GM21360 (cell line): Measurements from ENCODE around the gene ZNF148.

Source experiments
- ATAC-seq: cut with Tn5 transposase; IDR thresholded peaks from one replicate; pipeline ENCODE4 v1.9.1; 2021; ENCODE audit warnings: mild to moderate bottlenecking, moderate library complexity; ENCODE audit not compliant: unreplicated experiment

The ZNF148 gene

DNA sequence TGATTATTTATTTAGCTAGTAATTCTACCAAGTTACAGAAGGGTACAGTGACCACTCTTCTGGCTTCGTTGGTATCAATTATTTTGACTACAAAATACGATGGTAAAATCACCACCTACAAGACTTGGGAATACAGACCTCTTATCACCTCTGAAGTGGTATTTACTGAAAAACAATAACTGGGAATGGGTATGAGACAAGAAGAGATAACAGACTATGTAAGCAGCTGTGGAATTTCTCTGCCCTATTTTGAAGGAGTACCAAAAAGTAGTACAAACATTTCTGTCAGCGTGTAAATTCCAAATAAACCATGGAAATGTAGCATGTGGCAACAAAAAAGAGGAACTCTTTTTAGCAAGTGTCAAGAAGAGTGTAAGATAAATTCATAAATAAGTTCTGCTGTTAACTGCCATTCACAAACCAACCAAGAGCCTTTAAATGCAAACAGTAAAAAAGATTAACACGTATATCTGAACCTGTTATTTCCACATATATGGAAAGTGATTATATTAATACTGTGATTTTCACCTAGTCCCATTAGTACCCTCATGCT lies 85.6 kb downstream of the ZNF148 start:
- no peak for ATAC-seq

DNA sequence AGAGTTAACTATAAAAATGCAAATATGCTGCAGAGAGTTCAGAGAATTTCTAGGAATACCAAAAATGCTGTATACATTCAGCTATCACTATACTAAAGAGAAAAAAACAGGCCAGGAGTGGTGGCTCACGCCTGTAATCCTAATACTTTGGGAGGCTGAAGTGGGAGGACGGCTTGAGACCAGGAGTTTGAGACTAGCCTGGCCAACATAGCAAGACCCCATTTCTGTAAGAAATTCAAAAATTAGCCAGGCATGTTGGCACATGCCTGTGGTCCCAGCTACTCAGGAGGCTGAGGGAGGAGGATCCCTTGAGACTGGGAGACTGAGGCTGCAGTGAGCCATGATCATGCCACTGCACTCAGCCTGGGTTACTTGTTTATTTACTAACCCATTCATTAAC lies 87.9 kb downstream of the ZNF148 start:
- ATAC-seq, result no peak

DNA sequence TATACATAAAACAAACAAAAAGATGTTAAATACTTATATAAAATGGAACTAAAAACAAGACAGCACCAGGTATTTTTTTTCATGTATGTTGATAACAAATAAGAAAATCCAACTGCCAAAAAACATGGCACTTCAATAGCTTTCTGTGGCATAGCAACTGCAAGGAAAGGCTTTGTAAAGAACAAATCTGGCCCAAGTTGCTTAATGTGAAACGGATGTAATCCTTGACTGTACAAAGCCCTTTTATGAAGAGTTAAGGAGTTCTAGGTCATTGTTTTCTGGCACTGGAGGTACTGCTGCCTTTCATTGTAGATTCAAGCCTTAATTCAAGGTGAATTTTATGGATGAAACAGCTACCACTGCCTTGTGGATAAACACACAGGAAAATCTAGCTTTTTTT lies 93.7 kb downstream of the ZNF148 start:
- no peak for ATAC-seq

DNA sequence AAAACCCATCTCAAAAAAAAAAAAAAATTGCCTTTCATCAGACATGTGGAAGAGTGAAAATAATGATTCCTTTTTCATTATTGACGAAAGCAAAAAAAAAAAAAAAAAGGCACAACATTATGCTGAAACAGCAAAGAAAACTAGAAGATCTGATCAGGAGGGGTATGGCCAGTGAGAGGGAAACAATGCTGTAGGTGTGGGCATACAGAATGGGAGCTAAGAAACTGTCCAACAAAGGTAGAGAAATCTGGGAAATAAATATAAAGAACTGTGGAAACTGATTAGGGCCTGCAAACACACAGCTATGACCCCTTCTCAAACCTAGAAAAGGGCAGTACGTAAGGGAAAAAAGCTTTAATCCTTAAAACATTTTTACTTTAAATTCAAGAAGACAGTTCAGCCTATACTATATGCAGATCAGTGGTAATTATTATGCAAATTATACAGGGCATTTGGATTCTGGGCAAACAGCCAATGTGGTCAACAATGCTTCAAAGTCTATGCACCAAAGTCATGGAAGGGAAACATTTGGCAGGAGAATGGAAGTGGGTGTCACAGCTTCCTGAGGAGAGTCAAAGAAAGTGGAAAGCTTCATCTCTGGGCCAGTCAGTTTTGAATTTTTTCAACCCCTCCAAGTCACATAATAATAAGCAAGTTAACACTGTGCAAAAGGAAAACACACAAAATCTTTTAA lies 94.3 kb downstream of the ZNF148 start:
- ATAC-seq, result no peak

DNA sequence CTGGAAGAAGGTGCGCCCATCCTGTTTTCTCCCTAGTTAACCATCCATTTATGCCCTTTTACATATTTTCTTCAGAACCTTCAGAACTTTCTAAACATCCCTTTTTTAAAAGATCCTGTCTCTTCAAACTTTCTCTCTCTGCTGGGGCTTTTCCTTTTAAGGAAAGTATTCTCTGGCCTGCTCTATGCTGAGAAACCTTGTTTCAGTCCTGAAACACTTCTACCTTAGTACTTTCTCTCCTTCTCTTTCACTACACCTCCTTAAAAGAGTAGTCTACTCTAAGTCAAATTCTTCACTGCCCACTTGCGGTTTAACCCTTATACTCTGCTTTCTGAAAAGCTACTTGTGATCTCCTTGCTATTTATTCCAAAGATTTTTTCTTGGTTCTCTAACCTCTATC lies 97.0 kb downstream of the ZNF148 start:
- no peak for ATAC-seq

DNA sequence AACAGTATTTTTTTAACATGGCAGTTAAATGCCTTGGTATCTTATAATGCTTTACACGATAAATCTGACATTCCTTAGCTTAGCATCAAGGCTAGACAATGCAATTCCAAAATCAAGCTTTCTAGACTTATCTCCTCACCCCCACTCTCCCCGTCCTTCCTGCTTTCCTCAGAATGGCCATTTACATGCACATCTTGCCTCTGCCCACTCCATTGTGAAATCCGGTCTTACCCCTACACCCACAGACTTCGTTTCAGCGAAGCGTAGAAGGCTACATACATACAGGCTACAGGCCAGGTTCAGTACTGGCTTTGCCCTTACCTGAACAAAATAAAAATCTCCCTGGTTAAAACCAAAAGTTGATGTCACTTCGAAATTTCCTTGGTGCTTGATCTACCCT lies 104.0 kb downstream of the ZNF148 start:
- no peak for ATAC-seq

DNA sequence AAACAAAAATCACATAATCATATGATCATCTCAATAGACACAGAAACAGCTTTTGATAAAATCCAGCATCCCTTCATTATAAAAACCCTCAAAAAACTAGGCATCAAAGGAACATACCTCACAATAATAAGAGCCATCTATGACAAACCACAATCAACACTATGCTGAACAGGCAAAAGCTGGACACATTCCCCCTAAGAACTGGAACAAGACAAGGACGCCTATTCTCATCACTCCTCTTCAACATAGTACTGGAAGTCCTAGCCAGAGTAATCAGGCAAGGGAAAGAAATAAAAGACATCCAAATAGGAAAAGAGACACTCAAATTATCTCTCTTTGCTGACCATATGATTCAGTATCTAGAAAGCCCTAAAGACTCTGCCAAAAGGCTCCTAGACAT lies 107.7 kb downstream of the ZNF148 start:
- no peak for ATAC-seq

DNA sequence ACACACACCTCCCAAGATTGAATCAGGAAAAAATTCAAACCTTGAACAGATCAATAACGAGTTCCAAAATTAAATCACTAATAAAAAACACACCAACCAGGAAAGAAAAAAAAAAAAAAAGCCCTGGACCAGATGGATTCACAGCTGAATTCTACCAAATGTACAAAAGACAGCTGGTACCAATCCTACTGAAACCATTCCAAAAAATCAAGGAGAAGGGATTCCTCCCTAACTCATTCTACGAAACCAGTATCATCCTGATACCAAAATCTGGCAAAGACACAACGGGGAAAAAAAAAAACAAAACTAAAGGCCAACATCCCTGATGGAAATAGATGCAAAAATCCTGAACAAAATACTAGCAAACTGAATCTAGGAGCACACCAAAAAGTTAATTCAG lies 108.2 kb downstream of the ZNF148 start:
- no peak for ATAC-seq

DNA sequence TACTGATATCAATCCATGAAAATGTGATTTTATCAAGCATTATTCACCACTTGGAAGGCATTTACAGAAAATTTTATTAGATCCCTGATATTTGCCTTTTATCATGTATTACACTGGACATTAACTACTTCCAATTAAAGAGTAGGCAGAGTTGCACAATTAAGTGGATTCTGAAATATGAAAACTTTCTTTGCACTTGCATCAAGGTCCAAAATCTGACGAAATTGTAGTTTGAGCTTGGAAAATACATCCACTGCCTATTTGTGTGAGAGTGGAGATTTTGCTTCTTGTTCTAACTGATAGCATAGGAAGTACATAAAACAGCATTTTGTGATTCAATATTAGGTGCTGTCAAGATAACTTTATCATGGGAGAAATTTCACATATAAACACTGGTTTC lies 113.0 kb downstream of the ZNF148 start:
- ATAC-seq, result no peak

DNA sequence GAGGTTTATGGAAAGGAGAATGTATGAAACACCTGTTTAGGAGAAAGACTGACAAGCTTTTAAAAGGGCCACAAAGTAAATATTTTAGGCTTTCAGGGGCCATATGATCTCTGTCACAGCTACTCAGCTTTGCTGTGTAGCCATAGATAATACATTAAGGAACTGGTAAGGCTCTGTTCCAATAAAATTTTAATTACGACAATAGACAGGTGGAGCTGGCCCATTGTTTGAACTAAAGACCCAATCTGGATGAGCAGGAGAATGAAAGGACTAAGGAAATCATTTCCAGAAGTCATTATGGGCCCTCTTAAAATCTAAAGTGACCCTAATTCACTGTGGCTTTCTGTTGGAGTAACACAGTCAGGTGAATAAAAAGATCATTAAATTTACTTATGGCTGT lies 114.1 kb downstream of the ZNF148 start:
- ATAC-seq, result no peak

DNA sequence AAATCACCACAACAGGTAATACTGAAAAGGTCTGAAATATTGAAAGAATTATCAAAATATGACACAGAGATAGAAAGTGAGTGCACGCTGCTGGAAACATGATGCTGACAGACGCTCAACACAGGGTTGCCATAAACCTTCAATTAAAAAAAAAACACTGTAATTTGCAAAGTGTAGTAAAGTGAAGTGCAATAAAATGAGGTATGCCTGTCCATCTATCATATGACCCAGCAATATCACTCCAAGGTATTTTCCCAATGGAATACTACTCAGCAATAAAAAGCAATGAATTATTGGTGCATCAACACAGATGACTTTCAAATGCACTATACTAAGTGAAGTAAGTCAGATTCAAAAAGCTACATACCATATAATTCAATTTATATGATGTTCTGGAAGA lies 115.0 kb downstream of the ZNF148 start:
- no peak for ATAC-seq

DNA sequence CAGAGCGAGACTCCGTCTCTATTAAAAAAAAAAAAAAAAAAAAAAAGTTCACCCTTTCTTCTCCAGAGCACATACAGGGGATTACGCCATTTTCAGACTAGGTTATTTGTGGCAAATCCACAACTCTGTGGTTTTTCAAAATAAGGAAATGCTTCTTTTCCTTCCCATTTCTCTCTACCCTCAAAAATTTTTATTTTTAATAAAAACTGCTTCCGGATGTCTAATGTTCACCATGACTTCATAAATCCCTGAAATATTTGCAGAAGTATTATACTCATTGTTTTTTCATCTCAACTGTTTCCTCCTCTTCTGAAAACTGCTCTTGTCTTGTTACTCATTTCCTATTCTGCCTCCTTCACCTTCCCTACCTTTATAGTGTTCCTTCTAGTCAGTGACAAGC lies 117.6 kb downstream of the ZNF148 start:
- no peak for ATAC-seq

DNA sequence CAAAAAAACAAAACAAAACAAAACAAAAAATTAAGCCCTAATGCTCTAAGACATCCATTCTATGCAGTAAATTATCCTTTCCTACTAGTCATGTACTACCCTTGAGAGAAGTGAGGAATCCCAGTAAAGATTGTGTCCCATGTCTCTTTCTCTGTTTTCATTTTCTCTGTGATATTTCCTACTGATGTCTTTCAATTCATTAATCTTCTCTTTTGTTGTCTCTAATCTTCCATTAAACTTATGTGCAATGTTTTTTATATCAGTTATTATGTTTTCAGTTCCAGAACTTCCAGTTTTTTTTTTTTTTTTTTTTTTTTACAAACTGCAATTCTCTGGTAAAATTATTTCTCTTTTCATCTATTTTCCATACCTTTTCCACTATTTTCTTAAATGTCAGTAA lies 118.5 kb downstream of the ZNF148 start:
- no peak for ATAC-seq

DNA sequence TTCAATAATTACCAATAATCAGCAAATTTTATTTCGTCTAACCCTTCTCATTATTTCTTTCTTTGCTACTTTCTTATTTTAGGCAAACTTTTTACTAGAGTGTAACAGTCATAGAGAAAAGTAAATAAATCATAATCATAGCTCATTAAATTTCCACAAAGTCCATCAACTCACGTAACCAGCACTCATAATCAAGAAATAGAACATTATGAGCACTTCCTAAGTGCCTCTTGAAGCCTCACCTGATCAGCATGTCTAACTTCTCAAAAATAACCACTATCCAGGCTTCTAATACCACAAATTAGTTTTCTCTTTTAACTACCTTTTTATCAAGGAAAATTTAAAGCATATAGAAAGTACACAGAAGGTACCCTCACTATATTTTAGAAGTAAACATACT lies 124.2 kb downstream of the ZNF148 start:
- no peak for ATAC-seq

DNA sequence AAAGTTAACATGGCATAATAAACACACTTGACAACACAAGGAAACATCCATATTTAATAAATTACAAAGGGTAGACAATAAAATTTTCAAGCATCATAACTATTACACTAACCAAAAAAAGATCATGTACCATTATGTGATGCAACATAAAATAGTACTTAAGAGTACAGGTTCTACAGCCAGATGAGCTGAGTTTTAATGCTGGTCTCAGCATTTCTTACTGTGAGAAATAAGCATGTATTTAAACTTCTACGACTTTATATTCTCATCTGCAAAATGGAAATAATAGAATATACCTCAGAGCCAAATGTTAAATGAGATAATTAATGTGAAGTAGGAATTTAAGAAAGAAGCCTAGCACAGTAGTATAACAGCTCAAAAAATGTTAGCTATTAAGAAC lies 128.9 kb downstream of the ZNF148 start:
- no peak for ATAC-seq

DNA sequence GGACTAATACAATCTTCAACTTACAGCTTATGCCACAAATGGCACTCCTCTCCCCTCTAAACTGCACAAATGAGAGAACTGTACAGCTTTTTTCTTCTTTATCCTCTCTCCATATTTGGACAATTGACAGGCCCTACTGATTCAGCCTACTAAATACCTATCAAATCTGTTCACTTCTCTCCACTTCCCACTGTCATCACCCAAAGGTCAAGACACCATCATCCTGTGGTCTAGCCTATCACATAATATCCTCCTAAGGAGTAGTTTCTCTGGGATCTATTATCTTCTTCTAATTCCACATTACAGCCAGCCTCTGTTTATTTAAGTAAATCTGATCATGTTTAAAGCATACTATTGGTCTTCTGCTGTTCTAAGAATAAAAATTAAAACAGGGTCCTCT lies 129.6 kb downstream of the ZNF148 start:
- no peak for ATAC-seq

DNA sequence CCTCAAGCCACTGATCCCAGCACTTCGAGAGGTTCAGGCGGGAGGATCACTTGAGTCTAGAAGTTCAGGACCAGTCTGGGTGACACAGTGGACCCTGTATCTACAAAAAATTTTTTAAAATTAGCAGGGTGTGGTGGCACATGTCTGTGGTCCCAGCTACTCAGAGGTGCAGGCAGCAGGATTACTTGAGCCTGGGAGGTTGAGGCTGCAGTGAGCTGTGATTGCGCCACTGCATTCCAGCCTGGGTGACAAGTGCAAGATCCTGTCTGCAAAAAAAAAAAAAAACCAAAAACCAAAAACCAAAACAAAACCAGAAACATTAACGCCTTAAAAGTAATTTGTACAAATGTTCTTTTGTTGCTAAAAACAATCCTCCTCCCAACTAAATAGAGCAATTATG lies 134.6 kb downstream of the ZNF148 start:
- no peak for ATAC-seq

DNA sequence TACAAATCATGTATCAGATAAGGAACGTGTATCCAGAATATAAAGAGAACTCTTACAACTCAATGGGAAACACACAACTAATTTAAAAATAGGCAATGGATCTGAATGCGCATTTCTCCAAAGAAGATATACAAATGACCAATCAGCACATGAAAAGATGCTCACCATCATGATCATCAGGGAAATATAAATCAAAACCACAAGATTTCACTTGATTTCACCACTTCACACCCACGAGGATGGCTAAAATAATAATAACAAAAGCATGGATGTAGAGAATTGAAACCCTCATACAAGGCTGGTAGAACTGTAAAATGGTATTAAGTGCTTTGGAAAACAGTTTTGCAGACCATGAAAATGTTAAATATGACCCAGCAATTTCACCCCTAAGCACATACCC lies 135.9 kb downstream of the ZNF148 start:
- ATAC-seq, result no peak

DNA sequence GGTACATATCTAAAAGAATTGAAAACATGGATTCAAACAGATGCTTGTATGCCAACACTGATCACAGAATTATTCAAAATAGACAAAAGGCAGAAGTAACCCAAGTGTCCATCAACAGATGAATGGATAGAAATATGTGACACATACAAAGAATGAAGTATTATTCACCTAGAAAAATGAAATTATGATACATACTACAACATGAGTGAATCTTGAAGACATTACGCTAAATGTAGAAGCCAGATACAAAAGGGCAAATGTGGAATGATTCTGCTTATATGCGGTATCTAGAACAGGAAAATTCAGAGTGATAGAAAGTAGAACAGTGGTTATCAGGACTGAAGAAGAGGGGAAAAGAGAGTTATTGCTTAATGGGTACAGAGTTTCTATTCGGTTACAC lies 136.4 kb downstream of the ZNF148 start:
- ATAC-seq, result no peak

DNA sequence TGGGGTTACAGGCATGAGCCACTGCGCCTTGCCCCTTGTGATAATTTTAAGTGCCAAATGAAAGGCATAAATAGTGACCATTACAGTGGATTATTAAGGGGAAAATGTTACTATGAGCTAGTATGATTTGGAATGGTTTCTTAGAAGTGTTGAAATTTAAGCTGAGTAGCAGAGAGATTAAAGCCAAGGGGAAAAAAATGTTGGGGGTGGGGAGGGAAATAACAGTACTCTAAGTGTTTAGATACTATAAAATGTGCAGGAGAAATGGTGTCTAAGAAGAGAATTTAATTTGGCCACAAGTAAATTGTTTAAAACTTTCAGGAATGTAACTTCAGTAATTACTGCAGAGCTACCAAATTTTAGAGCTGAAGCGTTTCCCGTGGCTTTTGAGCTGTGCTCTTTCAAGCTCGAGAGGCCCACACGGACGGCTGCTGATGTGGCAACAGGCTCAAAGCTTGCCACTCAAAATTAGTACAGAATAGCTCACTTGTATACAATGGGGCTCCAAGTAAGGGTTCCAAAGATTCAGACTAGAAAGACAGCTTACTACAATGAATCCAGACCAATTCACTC lies 138.7 kb downstream of the ZNF148 start:
- ATAC-seq, result no peak

DNA sequence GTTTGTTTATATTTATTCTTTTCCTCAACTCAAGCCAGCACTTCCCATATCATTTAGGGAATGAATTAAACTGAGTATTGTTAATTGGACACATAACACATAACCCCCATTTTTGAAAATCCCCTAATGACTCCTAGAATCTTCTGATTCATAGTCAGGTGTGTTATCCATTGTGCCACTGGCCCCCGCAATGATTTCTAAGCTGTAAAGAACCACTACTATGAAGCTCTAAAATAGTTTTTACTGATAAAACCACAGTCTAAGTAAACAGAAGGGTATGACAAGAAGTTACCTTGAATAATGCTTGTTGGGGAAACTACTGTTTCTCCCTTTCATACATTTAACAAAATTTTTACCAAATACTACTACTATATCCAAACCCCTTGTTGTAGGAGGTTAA lies 140.3 kb downstream of the ZNF148 start:
- no peak for ATAC-seq

DNA sequence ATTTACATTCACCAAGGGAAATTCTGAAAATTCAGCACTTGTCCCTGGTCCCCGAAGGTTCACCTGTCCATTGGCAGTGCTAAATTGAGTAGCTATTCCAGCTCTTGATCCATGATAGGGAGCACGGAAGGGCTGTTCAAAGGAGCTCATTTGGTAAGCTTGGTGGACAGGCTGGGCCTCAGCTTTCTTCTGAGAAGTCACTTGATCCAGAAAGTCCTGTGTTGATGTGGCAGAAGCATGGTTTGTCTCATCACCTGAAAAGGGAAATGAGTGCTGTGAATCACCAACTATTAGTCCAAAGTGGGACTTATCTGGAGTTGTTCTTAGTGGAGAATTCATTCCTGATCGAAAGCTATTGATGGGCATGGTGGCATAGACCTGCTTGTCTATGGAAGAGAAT lies 142.7 kb downstream of the ZNF148 start:
- ATAC-seq, result no peak

DNA sequence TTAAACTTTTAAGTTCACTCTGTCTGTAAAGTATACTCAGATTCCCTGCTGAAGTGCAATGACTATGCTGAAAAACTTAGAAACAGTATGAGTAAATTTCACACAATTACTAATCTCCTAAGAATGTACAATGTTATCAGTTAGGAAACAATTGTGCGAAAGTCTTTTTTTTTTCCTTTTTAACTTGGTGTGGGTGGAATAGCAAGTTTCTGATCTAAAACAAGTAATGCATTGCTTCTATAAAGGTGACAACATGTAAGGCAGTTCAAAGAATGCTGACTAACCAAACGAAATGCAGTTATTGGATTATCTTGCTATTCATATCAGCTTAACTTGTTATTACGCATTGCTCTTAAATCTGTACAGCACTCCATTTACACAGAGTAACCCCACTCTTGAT lies 143.2 kb downstream of the ZNF148 start:
- ATAC-seq, result no peak
